GM20000 (cell line): ENCODE measurements around the gene SCN2B.

ENCODE experiments used
- DNase-seq: peaks from one replicate; pipeline ENCODE4 v3.0.0; 2012; ENCODE audit warnings: low spot score
- CTCF ChIP-seq: IDR thresholded peaks from 2 replicates; pipeline ENCODE4 v1.5.1; 2012; ENCODE audit warnings: mild to moderate bottlenecking, control low read depth; ENCODE audit errors: extremely low read depth, missing control alignments

The SCN2B gene

DNA sequence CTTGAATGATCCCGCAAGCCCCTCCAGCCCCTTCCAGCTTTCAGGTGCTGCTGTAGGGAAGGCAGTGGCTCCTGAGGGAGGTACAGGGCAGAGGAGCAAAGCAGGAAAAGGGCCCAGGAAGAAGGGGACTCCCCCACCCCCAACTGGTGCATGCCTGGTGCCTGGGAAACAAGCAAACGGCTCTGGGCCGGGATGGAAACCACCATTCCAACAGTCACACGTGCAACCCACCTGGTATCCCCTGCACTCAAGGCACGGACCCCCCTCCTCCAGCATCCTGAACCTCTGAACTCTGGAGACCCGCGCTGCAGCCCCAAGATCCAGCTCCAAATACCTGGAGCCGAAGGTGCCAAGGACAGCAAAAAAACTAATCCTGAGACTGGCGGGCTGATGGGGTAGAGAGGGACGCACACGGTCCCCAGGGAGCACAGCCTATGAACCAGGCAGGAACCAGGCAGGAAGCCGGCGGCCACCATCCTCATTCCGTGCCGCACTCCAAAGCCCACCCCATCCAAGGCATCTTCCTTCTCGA lies 24.4 kb downstream of the SCN2B start:
- no peak for DNase-seq
- no peak for TF ChIP-seq CTCF

DNA sequence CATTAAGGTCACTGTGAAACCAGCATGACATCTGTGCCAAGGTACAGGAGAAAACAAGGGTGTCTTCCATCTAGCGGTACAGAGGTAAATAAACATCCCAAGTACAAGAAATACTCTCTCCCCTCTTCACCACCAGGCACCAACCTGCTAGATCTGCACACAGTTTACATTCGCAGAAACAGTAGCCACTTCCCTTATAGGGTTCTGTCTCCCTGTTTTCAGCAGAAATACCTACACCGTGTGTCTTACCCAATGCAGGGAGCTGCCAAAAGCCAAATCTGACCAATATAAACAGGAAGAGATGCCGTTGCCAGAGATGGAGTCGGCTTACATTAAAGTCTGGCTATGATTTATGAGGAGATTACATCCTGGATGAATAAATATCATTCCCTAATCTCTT lies 25.0 kb downstream of the SCN2B start:
- no peak for TF ChIP-seq CTCF
- DNase-seq: no peak

DNA sequence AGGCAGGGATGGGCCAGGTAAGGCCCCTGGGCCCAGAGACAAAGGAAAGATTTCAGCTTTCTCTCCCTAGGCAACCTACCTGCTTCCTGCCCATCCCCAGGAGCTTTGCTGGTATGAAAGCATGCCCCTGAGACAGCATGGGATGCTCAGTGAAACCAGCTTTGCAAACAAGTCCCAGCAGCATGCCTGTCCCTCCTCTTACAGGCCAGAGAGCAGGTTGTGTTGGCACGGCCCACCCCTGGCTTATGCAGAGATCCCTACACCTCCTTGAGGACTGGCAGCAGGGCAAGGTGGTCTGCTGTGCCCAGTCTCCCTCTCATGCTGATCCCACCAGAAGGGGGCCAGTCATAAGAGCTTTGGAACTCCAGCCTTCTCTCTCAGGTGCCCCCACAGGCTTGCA lies 26.9 kb downstream of the SCN2B start:
- no peak for DNase-seq
- TF ChIP-seq CTCF: no peak

- DNase-seq: no peak
- no peak for TF ChIP-seq CTCF
Measured at GRCh38 chr11:118148856-118149255, 27.6 kb downstream of the SCN2B start.

DNA sequence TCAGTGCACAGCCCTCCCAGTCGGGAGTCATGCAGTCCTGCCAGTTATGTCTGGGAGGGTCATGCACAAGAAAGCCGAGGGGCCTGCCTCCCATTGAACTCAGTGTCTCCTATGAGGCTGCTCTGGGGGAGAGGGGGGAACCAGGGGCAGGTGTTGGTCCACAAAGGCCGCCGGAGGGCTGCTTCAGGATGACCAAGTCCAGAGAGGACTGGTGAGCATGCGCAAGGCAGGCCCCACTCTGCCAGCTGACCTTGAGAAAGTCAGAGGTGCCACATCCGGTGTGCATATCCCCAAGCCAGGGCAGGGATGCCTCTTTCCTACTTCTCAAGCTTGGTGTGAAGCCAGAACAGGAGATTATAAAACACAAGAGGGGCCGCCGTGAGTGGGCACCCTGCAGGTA lies 28.2 kb downstream of the SCN2B start:
- TF ChIP-seq CTCF: no peak
- DNase-seq: no peak

DNA sequence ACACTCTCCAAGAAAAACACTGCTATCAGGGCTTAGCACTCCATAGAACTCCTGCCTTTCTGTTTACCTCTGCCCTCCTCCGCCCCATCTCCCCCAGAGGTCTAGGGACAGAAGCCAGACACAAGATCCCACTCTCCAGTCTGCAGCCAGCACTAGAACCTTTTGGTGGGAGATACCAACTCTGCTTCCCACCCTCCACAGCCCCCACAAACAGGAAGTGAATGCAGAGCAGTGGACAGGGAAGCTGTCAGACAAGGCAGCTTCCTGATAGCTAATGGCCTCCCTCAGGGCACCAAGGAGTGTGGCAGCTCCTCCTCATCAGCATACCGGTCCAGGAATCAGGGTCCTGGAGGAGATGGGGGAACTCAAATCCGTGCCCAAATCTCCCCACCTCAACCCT lies 28.9 kb downstream of the SCN2B start:
- DNase-seq: no peak
- TF ChIP-seq CTCF: no peak

GRCh38 chr11:118146554-118146953 lies 29.9 kb downstream of the SCN2B start:
- TF ChIP-seq CTCF: no peak
- no peak for DNase-seq
